Neural progenitor cell (in vitro differentiated cells): ENCODE data around the gene SRR. TPM values are rescaled to one million over a fixed set of nuclear protein-coding genes. Genes with fewer than 3 reads are reported as not detected.

Experiments used
- DNase-seq: peaks from one replicate; pipeline ENCODE4 v3.0.0-alpha.2; 2016; ENCODE audit warnings: low spot score
- H2AFZ ChIP-seq: fragments of 200-600 bp; sonication (generic); replicated peaks from 2 replicates; pipeline ENCODE4 v1.6.1; 2016; ENCODE audit warnings: antibody characterized with exemption
- H3F3A ChIP-seq: fragments of 200-600 bp; sonication (generic); 2 replicates; pipeline ENCODE4 v1.6.1; 2016; ENCODE audit warnings: antibody characterized with exemption, low read depth
- H3K27ac ChIP-seq: fragments of 200-600 bp; sonication (generic); 2 replicates; pipeline ENCODE4 v1.5.1; 2016; ENCODE audit warnings: mild to moderate bottlenecking
- H3K27me3 ChIP-seq: fragments of 200-600 bp; sonication (generic); 2 replicates; pipeline ENCODE4 v1.6.1; 2016; ENCODE audit warnings: mild to moderate bottlenecking, moderate library complexity
- H3K36me3 ChIP-seq: fragments of 200-600 bp; sonication (generic); 2 replicates; pipeline ENCODE4 v1.5.1; 2016
- H3K4me1 ChIP-seq: fragments of 200-600 bp; sonication (generic); 2 replicates; pipeline ENCODE4 v1.6.1; 2016; ENCODE audit warnings: mixed run types
- H3K4me2 ChIP-seq: fragments of 200-600 bp; sonication (generic); 2 replicates; pipeline ENCODE4 v1.6.1; 2016
- H3K4me3 ChIP-seq: fragments of 200-600 bp; sonication (generic); 2 replicates; pipeline ENCODE4 v1.5.1; 2016
- H3K79me2 ChIP-seq: fragments of 200-600 bp; sonication (generic); 2 replicates; pipeline ENCODE4 v1.6.1; 2016; ENCODE audit warnings: low read depth
- H3K9ac ChIP-seq: fragments of 200-600 bp; sonication (generic); 2 replicates; pipeline ENCODE4 v1.6.1; 2016
- H3K9me3 ChIP-seq: fragments of 200-600 bp; sonication (generic); 2 replicates; pipeline ENCODE4 v1.5.1; 2016; ENCODE audit warnings: low read depth
- H4K20me1 ChIP-seq: fragments of 200-600 bp; sonication (generic); 2 replicates; pipeline ENCODE4 v1.6.1; 2016; ENCODE audit warnings: low read depth
- H3K27ac Mint-ChIP-seq: 3 replicates; pipeline ENCODE4 v1.8.0; 2021; ENCODE audit warnings: mixed read lengths
- H3K27me3 Mint-ChIP-seq: 2 replicates; pipeline ENCODE4 v1.8.0; 2022; ENCODE audit warnings: low read depth, mild to moderate bottlenecking, inconsistent platforms, moderate library complexity, mixed read lengths; ENCODE audit not compliant: insufficient read depth
- H3K36me3 Mint-ChIP-seq: 3 replicates; pipeline ENCODE4 v1.8.0; 2021; ENCODE audit warnings: mixed read lengths
- H3K4me1 Mint-ChIP-seq: 3 replicates; pipeline ENCODE4 v1.8.0; 2021; ENCODE audit warnings: mixed read lengths
- H3K4me3 Mint-ChIP-seq: 3 replicates; pipeline ENCODE4 v1.8.0; 2021; ENCODE audit warnings: mild to moderate bottlenecking, moderate library complexity, mixed read lengths
- H3K9me3 Mint-ChIP-seq: 3 replicates; pipeline ENCODE4 v1.8.0; 2020; ENCODE audit warnings: mixed read lengths
- CTCF ChIP-seq: fragments of 200-600 bp; sonication (generic); IDR thresholded peaks from 2 replicates; pipeline ENCODE4 v1.5.1; 2017; ENCODE audit warnings: antibody characterized with exemption, mild to moderate bottlenecking
- EZH2 ChIP-seq: fragments of 200-600 bp; sonication (generic); IDR thresholded peaks from 2 replicates; pipeline ENCODE4 v1.6.1; 2017; ENCODE audit warnings: antibody characterized with exemption, mild to moderate bottlenecking, moderate library complexity
- EZH2phosphoT487 ChIP-seq: fragments of 200-600 bp; sonication (generic); IDR thresholded peaks from 2 replicates; pipeline ENCODE4 v1.6.1; 2017; ENCODE audit warnings: antibody characterized with exemption
- total RNA-seq: library from RNA; depleted of rRNA; stranded (reverse); fragments of >200 nt; gene quantifications from 2 replicates; pipeline ENCODE4 v1.2.3, GENCODE V29; 2015; ENCODE audit warnings: low replicate concordance

The SRR gene
- total RNA-seq, 1 donor from 2014 or later: 40.9 TPM

DNA sequence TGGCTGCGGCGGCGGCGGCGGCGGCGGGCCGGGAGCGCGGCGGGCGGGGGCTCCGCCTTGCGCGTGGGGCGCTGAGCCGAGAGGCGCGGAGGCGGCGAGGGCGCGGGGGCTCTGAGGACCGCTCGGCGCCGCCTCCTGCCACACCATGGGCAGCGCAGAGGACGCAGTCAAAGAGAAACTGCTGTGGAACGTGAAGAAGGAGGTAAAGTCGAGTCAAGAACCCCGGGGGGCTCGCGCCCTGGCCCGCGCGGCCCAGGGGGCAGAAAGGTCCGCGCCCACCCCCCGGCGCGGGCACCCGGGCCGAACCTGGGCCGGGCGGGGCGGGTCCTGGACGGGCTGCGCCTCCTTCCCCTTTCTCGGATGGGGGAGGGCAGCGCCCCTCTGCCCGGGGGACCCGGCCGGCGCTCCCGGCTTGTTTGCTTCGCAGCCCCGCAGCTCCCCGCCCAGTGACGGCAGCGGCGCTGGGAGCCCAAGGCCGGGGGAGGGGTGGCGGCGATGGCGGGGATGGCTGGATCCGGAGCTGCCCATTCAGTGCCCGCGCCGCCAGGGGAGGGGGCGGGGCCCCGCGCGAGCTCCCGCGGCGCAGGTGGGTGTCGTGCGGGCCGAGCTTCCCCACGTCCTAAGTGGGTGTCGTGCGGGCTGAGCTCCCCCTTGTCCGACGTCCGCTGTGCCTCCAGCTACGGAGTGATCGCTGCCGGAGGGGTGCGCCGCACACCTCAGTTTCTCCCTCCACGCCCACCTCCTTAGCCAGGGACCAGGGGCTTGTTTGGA lies 34.0 kb downstream of the SRR start:
- Histone ChIP-seq H3F3A (peaks cover 25% of the 10 kb centered on the region), H3K27me3 (no peaks in the 10 kb centered on the region), H3K79me2 (peaks cover 44% of the 10 kb centered on the region), H4K20me1 (peaks cover 4% of the 10 kb centered on the region), H3K4me1 (peaks cover 11% of the 10 kb centered on the region), H2AFZ (peak overlapping the region; percentile 88), H3K4me2 (peak overlapping the region; percentile 97), H3K4me3 (peak overlapping the region; percentile 95), H3K36me3 (peaks cover 22% of the 10 kb centered on the region), H3K9ac (no peak overlapping the region), H3K9me3 (no peaks in the 10 kb centered on the region), H3K27ac (no peak overlapping the region)
- Mint-ChIP-seq H3K36me3 (peaks cover 20% of the 10 kb centered on the region), H3K9me3 (no peaks in the 10 kb centered on the region), H3K4me3 (peak overlapping the region; percentile 91), H3K27me3 (peaks cover 7% of the 10 kb centered on the region), H3K4me1 (peaks cover 24% of the 10 kb centered on the region), H3K27ac (peak overlapping the region; percentile 53)
- TF ChIP-seq CTCF (no peak), EZH2phosphoT487 (no peak), EZH2 (no peak)
- DNase-seq: peak; percentile 73

- no peaks in the 10 kb centered on the region for H3K9me3 Mint-ChIP-seq
- TF ChIP-seq EZH2phosphoT487 (no peak), EZH2 (no peak), CTCF (no peak)
- Histone ChIP-seq H3F3A (peaks cover 25% of the 10 kb centered on the region), H3K9me3 (no peaks in the 10 kb centered on the region), H3K4me2 (peak overlapping the region; percentile 97), H3K27me3 (no peaks in the 10 kb centered on the region), H3K27ac (no peak overlapping the region), H3K9ac (no peak overlapping the region), H3K36me3 (peaks cover 16% of the 10 kb centered on the region), H2AFZ (peak overlapping the region; percentile 88), H3K79me2 (peaks cover 38% of the 10 kb centered on the region), H3K4me1 (peaks cover 11% of the 10 kb centered on the region), H4K20me1 (peaks cover 4% of the 10 kb centered on the region), H3K4me3 (peak overlapping the region; percentile 95)
- H3K4me3 Mint-ChIP-seq: peak overlapping the region; percentile 91
- peaks cover 7% of the 10 kb centered on the region for H3K27me3 Mint-ChIP-seq
- H3K4me1 Mint-ChIP-seq: peaks cover 24% of the 10 kb centered on the region
- peaks cover 20% of the 10 kb centered on the region for H3K36me3 Mint-ChIP-seq
- DNase-seq: peak; percentile 19
- peak overlapping the region; percentile 53 for H3K27ac Mint-ChIP-seq
Observed at GRCh38 chr17:2338315-2338657, 34.5 kb downstream of the SRR start.

DNA sequence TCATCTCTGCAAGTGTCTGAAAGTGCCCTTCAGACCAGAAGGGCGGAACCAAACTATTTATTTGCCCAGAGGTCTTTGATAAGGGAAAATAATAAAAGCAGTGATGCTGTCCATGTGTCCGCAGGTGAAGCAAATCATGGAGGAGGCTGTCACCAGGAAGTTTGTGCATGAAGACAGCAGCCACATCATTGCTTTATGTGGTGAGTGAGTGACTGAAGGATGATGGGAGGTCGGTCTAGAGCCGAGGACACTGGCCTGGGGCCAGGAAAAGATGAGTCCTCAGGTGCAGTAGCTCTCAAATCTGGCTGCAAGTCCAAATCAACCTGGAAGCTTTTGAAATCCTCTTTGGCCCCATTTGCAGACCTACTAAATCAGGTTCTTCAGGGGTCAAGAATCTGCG lies 39.7 kb downstream of the SRR start:
- Mint-ChIP-seq H3K4me1 (peaks cover 25% of the 10 kb centered on the region), H3K36me3 (peaks cover 10% of the 10 kb centered on the region), H3K27me3 (peaks cover 4% of the 10 kb centered on the region), H3K4me3 (no peak overlapping the region), H3K9me3 (no peaks in the 10 kb centered on the region), H3K27ac (no peak overlapping the region)
- Histone ChIP-seq H3K79me2 (peaks cover 1% of the 10 kb centered on the region), H3K4me3 (no peak overlapping the region), H3K9me3 (no peaks in the 10 kb centered on the region), H3F3A (peaks cover 23% of the 10 kb centered on the region), H3K4me2 (no peak overlapping the region), H3K9ac (peak overlapping the region; percentile 27), H3K27me3 (no peaks in the 10 kb centered on the region), H2AFZ (no peak overlapping the region), H4K20me1 (peaks cover under 1% of the 10 kb centered on the region), H3K27ac (no peak overlapping the region), H3K36me3 (no peaks in the 10 kb centered on the region), H3K4me1 (peaks cover 10% of the 10 kb centered on the region)
- no peak for DNase-seq
- TF ChIP-seq EZH2phosphoT487 (no peak), CTCF (no peak), EZH2 (no peak)
